Astrocyte (in vitro differentiated cells and primary cell): ENCODE data around the gene NUBPL. TPM values are rescaled to one million over a fixed set of nuclear protein-coding genes. Genes with fewer than 3 reads are reported as not detected.

Experiments
- DNase-seq: peaks from one replicate; pipeline ENCODE4 v3.0.0-alpha.2; 2010; ENCODE audit warnings: low read depth
- FAIRE-seq: peaks from 2 replicates; lab custom pipeline; 2011; peaks lifted over from hg19 to GRCh38; lab: Jason Lieb, UNC
- H2AFZ ChIP-seq: 2 replicates; pipeline ENCODE4 v1.6.0; 2012; ENCODE audit warnings: low read depth, low read length, inconsistent platforms
- H3K27ac ChIP-seq: 2 replicates; pipeline ENCODE4 v1.5.1; 2011; ENCODE audit warnings: low read depth, low read length, inconsistent platforms
- H3K27me3 ChIP-seq: 2 replicates; pipeline ENCODE4 v1.6.0; 2011; ENCODE audit warnings: low read length, inconsistent platforms; ENCODE audit not compliant: insufficient read depth
- H3K36me3 ChIP-seq: 2 replicates; pipeline ENCODE4 v1.5.1; 2011; ENCODE audit warnings: low read length, inconsistent platforms; ENCODE audit not compliant: insufficient read depth
- H3K4me1 ChIP-seq: 2 replicates; pipeline ENCODE4 v1.5.1; 2011; ENCODE audit warnings: low read length, inconsistent platforms; ENCODE audit not compliant: insufficient read depth
- H3K4me2 ChIP-seq: 2 replicates; pipeline ENCODE4 v1.6.0; 2012; ENCODE audit warnings: low read length, inconsistent platforms
- H3K4me3 ChIP-seq: 2 replicates; pipeline ENCODE4 v1.5.1; 2011; ENCODE audit warnings: low read depth, mild to moderate bottlenecking, low read length, inconsistent platforms; ENCODE audit not compliant: insufficient read depth
- H3K79me2 ChIP-seq: 2 replicates; pipeline ENCODE4 v1.6.0; 2012; ENCODE audit warnings: mild to moderate bottlenecking, low read length, inconsistent platforms; ENCODE audit not compliant: insufficient read depth
- H3K9ac ChIP-seq: 2 replicates; pipeline ENCODE4 v1.6.0; 2012; ENCODE audit warnings: mild to moderate bottlenecking, low read length, inconsistent platforms
- H3K9me3 ChIP-seq: 2 replicates; pipeline ENCODE4 v1.5.1; 2012; ENCODE audit warnings: low read depth, mild to moderate bottlenecking, low read length, inconsistent platforms; ENCODE audit not compliant: insufficient read depth
- H4K20me1 ChIP-seq: 2 replicates; pipeline ENCODE4 v1.6.0; 2012; ENCODE audit warnings: low read length, inconsistent platforms; ENCODE audit not compliant: insufficient read depth
- H3K27ac Mint-ChIP-seq: one replicate; pipeline ENCODE4 v1.8.0; 2021; ENCODE audit warnings: mild to moderate bottlenecking, mixed read lengths; ENCODE audit not compliant: unreplicated experiment
- H3K27me3 Mint-ChIP-seq: one replicate; pipeline ENCODE4 v1.8.0; 2021; ENCODE audit warnings: low read depth, mixed read lengths; ENCODE audit not compliant: unreplicated experiment
- H3K36me3 Mint-ChIP-seq: one replicate; pipeline ENCODE4 v1.8.0; 2021; ENCODE audit warnings: low read depth, mixed read lengths; ENCODE audit not compliant: unreplicated experiment
- H3K4me1 Mint-ChIP-seq: one replicate; pipeline ENCODE4 v1.8.0; 2021; ENCODE audit warnings: low read depth, mixed read lengths; ENCODE audit not compliant: unreplicated experiment
- H3K4me3 Mint-ChIP-seq: one replicate; pipeline ENCODE4 v1.8.0; 2021; ENCODE audit warnings: mild to moderate bottlenecking, moderate library complexity, mixed read lengths; ENCODE audit not compliant: unreplicated experiment
- H3K9me3 Mint-ChIP-seq: one replicate; pipeline ENCODE4 v1.8.0; 2021; ENCODE audit warnings: mild to moderate bottlenecking, mixed read lengths; ENCODE audit not compliant: unreplicated experiment
- EZH2 ChIP-seq: IDR thresholded peaks from 2 replicates; pipeline ENCODE4 v1.6.1; 2012; ENCODE audit warnings: mild to moderate bottlenecking, low read length, inconsistent platforms; ENCODE audit not compliant: insufficient read depth
- total RNA-seq: library from RNA; stranded (reverse); gene quantifications from 2 replicates; pipeline ENCODE4 v1.2.1, GENCODE V29; 2021
- TF ChIP-seq, protein P1 (sequence below): IDR thresholded peaks from 2 replicates; pipeline ENCODE4 v1.5.1; 2011; ENCODE audit warnings: low read depth, mild to moderate bottlenecking, inconsistent platforms, low read length, moderate library complexity; ENCODE audit not compliant: insufficient read depth

NUBPL gene
- total RNA-seq, 1 donor from 2014 or later: 9.0 TPM

DNA sequence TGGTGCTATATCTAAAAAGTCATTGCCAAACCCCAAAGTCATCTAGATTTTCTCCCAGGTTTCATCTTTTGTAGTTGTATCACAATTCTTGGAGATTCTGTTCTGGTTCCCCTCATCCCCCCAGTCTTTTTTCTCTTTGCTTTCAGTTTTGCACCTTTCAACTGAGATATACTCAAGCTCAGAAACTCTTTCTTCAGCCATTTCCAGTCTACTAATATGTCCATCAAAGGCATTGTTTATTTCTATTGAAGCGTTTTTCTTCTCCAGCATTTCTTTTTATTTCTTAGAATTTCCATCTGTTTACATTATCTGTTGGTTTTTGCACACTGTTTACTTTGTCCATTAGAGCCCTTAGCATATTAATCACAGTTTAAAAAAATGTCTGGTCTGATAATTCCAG lies 179.5 kb downstream of the NUBPL start:
- Histone ChIP-seq H3K4me1 (no peaks in the 10 kb centered on the region), H2AFZ (no peak overlapping the region), H4K20me1 (no peaks in the 10 kb centered on the region), H3K79me2 (no peaks in the 10 kb centered on the region), H3K27ac (no peak overlapping the region), H3K9me3 (no peaks in the 10 kb centered on the region), H3K4me2 (no peak overlapping the region), H3K27me3 (no peaks in the 10 kb centered on the region), H3K4me3 (no peak overlapping the region), H3K9ac (no peak overlapping the region), H3K36me3 (no peaks in the 10 kb centered on the region)
- Mint-ChIP-seq H3K27me3 (no peaks in the 10 kb centered on the region), H3K27ac (no peak overlapping the region), H3K36me3 (no peaks in the 10 kb centered on the region), H3K4me1 (peaks cover 7% of the 10 kb centered on the region), H3K9me3 (no peaks in the 10 kb centered on the region), H3K4me3 (no peak overlapping the region)
- no peak for FAIRE-seq
- no peak for DNase-seq
- TF ChIP-seq EZH2: no peak
- TF ChIP-seq, protein P1, sequence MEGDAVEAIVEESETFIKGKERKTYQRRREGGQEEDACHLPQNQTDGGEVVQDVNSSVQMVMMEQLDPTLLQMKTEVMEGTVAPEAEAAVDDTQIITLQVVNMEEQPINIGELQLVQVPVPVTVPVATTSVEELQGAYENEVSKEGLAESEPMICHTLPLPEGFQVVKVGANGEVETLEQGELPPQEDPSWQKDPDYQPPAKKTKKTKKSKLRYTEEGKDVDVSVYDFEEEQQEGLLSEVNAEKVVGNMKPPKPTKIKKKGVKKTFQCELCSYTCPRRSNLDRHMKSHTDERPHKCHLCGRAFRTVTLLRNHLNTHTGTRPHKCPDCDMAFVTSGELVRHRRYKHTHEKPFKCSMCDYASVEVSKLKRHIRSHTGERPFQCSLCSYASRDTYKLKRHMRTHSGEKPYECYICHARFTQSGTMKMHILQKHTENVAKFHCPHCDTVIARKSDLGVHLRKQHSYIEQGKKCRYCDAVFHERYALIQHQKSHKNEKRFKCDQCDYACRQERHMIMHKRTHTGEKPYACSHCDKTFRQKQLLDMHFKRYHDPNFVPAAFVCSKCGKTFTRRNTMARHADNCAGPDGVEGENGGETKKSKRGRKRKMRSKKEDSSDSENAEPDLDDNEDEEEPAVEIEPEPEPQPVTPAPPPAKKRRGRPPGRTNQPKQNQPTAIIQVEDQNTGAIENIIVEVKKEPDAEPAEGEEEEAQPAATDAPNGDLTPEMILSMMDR: no peak

DNA sequence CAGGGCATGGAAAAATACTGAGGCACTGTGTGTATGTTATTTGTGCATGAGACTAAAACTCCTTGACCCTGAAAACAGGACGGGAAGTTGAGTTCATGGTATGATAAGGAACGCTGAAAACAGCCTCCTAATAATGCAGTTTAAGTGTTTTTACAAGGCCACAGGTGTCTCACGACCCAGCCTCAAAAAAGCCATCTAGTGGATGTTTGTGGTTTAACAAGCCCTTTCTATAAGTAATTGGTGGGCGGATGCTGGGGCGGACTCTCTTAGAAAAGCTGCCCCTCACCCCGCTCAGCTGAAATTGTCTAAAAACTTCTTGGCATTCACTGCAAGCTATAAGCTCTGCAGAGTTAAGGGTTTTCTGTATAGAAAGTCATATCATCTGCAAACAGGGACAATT lies 184.5 kb downstream of the NUBPL start:
- DNase-seq (no peak), FAIRE-seq (no peak)
- peaks cover 7% of the 10 kb centered on the region for H3K4me1 Mint-ChIP-seq

DNA sequence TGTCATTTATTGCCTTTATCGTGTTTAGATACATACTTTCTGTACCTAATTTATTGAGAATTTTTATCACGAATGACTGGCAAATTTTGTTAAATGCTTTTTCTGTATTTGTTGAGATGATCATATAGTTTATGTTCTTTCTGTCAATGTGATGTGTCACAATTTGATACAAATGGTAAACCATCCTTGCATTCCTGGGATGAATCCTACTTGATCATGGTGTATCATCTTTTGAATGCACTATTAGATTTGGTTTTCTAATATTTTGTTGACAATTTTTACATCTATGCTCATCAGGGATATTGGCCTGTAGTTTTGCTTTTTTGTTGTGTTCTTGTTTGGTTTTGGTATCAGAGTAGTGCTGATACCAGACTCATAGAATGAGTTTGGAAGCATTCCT lies 185.1 kb downstream of the NUBPL start:
- Mint-ChIP-seq H3K27me3 (no peaks in the 10 kb centered on the region), H3K4me3 (no peak overlapping the region), H3K9me3 (peaks cover 19% of the 10 kb centered on the region), H3K27ac (no peak overlapping the region), H3K4me1 (peaks cover 3% of the 10 kb centered on the region), H3K36me3 (peaks cover 4% of the 10 kb centered on the region)
- FAIRE-seq (no peak), DNase-seq (no peak)
- no peaks in the 10 kb centered on the region for H4K20me1 ChIP-seq
- no peaks in the 10 kb centered on the region for H3K4me1 ChIP-seq
- H3K4me3 ChIP-seq: no peak overlapping the region
- H3K4me2 ChIP-seq: no peak overlapping the region
- no peaks in the 10 kb centered on the region for H3K9me3 ChIP-seq
- H3K9ac ChIP-seq: no peak overlapping the region
- H3K27ac ChIP-seq: no peak overlapping the region
- H3K36me3 ChIP-seq: no peaks in the 10 kb centered on the region
- H3K27me3 ChIP-seq: no peaks in the 10 kb centered on the region
- no peaks in the 10 kb centered on the region for H3K79me2 ChIP-seq
- H2AFZ ChIP-seq: no peak overlapping the region
- TF ChIP-seq, protein P1: no peak
- TF ChIP-seq EZH2: no peak

More for the DNA sequence above, 184.5 kb downstream of the NUBPL start:
- no peak overlapping the region for H3K4me3 Mint-ChIP-seq
- H3K27me3 Mint-ChIP-seq: no peaks in the 10 kb centered on the region
- H3K27me3 ChIP-seq: no peaks in the 10 kb centered on the region
- no peak for TF ChIP-seq EZH2
- TF ChIP-seq, protein P1: no peak
- H3K79me2 ChIP-seq: no peaks in the 10 kb centered on the region
- no peak overlapping the region for H3K27ac ChIP-seq
- H3K36me3 Mint-ChIP-seq: peaks cover 4% of the 10 kb centered on the region
- peaks cover 19% of the 10 kb centered on the region for H3K9me3 Mint-ChIP-seq
- no peak overlapping the region for H2AFZ ChIP-seq
- H3K9me3 ChIP-seq: no peaks in the 10 kb centered on the region
- H4K20me1 ChIP-seq: no peaks in the 10 kb centered on the region
- no peaks in the 10 kb centered on the region for H3K4me1 ChIP-seq
- no peak overlapping the region for H3K9ac ChIP-seq
- H3K27ac Mint-ChIP-seq: no peak overlapping the region
- H3K4me2 ChIP-seq: no peak overlapping the region
- H3K4me3 ChIP-seq: no peak overlapping the region
- H3K36me3 ChIP-seq: no peaks in the 10 kb centered on the region
